Muscle layer of duodenum (tissue), 2 donors: ENCODE data around the gene DOK6.

ENCODE experiments used
- H3K27ac ChIP-seq: one replicate; pipeline ENCODE4 v1.7.0; 2013; ENCODE audit warnings: mild to moderate bottlenecking, low read length
- H3K27me3 ChIP-seq: one replicate; pipeline ENCODE4 v1.7.0; 2013; ENCODE audit warnings: low read depth, mild to moderate bottlenecking, control low read depth, low read length
- H3K36me3 ChIP-seq, 2 donors: one replicate each; pipeline ENCODE4 v1.7.0; 2013; ENCODE audit warnings: low read length in 2 of 2, control low read depth in 1 of 2, mild to moderate bottlenecking in 1 of 2; ENCODE audit not compliant: insufficient read depth in 2 of 2, control insufficient read depth in 1 of 2
- H3K4me1 ChIP-seq, 2 donors: one replicate each; pipeline ENCODE4 v1.7.0; 2013; ENCODE audit warnings: low read length in 2 of 2, mild to moderate bottlenecking in 2 of 2, control low read depth in 1 of 2, moderate library complexity in 1 of 2; ENCODE audit not compliant: insufficient read depth in 2 of 2, control insufficient read depth in 1 of 2
- H3K4me3 ChIP-seq, 2 donors: one replicate each; pipeline ENCODE4 v1.7.0; 2013; ENCODE audit warnings: low read length in 2 of 2, low read depth in 1 of 2, mild to moderate bottlenecking in 1 of 2
- H3K9me3 ChIP-seq, 2 donors: one replicate each; pipeline ENCODE4 v1.7.0; 2013; ENCODE audit warnings: low read length in 2 of 2, control low read depth in 1 of 2, mild to moderate bottlenecking in 1 of 2; ENCODE audit not compliant: control insufficient read depth in 1 of 2
- donor health status: healthy.

The DOK6 gene

DNA sequence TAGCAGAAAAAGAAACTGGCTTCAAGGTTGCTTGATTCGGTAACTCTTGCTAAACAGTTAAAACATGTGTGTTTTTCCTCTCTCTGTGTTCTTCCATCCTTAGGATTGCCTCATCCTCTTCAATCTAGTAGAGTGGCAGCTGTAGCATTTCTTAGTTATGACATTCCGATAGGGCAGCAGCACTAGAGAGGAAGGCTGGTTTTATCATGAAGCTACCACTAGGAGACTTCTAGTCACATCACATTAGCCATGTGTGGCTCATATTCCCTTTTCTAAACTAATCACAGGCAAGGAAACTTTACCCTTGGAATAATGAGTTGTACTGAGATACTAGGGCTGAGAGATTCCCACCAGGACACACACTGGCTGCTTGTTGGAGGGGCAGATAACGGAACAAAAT lies 187.6 kb downstream of the DOK6 start:
- Histone ChIP-seq H3K27ac (no peak overlapping the region), H3K36me3 (no peaks in the 10 kb centered on the region), H3K4me3 (no peak overlapping the region), H3K4me1 (no peaks in the 10 kb centered on the region), H3K9me3 (no peaks in the 10 kb centered on the region), H3K27me3 (no peaks in the 10 kb centered on the region)

DNA sequence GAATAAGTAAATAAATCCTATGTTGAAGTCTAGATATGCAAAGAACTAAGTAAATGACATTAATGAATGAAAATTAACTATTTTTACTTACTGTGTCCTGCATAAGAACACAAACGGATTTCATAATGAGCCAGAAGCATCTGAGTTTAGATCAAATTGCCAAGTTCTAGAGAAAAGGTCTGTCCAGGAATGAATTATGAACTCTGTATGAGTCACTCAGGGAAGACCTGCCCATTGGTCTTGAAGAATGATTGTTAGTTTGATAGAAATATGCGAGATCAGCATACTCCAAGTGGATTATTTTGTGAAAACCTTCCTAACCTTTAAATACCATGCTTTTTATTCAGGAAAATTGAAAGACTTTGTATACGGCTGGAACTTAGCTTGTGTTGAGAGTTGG lies 189.5 kb downstream of the DOK6 start:
- Histone ChIP-seq H3K4me1 (no peaks in the 10 kb centered on the region), H3K27ac (no peak overlapping the region), H3K4me3 (no peak overlapping the region), H3K36me3 (no peaks in the 10 kb centered on the region), H3K27me3 (no peaks in the 10 kb centered on the region), H3K9me3 (no peaks in the 10 kb centered on the region)

DNA sequence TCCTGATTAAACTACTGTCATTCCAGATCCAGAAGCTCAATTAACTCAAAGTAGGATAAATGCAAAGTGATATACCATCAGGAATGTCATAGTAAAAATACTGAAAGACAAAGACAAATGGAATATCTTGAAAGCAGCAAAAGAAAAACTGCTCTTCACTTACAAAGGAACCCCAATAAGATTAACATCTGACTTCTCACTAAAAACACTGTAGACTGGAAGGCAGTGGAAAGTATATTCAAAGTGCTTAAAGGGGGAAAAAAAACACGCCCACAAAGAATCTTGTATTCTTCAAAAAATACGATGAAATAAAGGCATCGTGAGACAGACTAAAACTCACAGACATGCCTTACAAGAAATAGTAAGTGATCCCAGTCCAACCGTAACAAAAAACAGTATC lies 195.7 kb downstream of the DOK6 start:
- no peaks in the 10 kb centered on the region for H3K36me3 ChIP-seq
- H3K27ac ChIP-seq = no peak overlapping the region
- H3K4me3 ChIP-seq = no peak overlapping the region
- no peaks in the 10 kb centered on the region for H3K4me1 ChIP-seq
- H3K27me3 ChIP-seq = no peaks in the 10 kb centered on the region
- peaks cover 2 to 3% of the 10 kb centered on the region in 2 donors for H3K9me3 ChIP-seq

DNA sequence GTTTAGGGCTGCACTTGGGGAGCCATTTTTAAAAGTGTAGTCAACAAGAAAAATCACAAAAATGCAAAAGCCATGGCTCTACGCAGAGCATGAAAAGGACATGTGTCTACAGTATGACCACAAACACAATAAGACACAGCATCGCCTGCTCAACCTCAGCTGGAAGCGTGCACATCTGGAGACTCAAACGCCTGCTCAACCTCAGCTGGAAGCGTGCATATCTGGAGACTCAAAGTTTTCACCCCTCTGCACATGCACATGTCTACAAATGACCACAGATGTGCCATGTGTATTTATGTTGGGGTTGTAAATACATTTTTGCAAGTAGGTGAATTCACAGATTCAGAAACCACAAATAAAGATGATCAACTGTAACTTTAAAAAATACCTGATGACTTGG lies 196.9 kb downstream of the DOK6 start:
- Histone ChIP-seq H3K4me1 (no peaks in the 10 kb centered on the region), H3K27ac (no peak overlapping the region), H3K9me3 (peaks cover 2 to 3% of the 10 kb centered on the region in 2 donors), H3K4me3 (no peak overlapping the region), H3K36me3 (no peaks in the 10 kb centered on the region), H3K27me3 (no peaks in the 10 kb centered on the region)

DNA sequence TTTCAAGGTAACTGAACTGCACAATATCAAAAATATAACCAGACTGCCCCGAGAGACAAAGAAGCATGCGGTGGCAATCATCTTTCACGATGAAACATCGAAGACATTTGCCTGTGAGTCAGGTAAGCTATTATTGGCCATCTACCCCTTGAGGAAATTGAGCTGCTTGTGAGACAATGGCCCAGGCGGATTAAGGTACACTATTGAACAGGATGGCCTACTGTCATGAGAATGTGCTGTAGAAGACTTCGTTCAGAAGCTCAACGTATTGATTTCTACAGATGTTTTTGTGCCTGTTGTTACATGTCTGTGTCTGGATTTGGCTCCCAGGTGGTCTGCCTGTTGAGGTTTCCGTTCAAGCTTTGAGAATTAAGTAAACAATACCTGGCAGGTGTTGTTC lies 198.7 kb downstream of the DOK6 start:
- no peaks in the 10 kb centered on the region for H3K27me3 ChIP-seq
- no peaks in the 10 kb centered on the region for H3K36me3 ChIP-seq
- H3K4me1 ChIP-seq = no peaks in the 10 kb centered on the region
- no peak overlapping the region for H3K27ac ChIP-seq
- H3K4me3 ChIP-seq = no peak overlapping the region
- peaks cover 2 to 3% of the 10 kb centered on the region in 2 donors for H3K9me3 ChIP-seq

DNA sequence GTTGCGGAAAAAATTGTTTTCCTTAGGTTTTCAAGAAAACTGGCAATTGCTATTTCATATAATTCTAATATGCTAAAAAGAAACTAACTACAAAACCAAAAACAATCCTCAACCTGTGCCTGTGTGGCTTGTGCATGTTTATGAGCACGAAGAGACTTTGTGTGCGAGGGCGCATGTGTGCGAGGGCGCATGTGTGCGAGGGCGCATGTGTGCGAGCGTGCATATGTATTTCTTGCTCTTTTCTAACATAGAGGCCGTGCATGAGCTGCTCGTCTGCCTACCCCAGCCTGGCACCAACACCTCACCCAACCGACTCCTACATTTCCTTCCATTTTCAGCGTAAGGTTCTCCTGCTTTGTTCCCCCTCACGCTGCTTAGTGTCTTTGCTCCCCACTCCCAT lies 211.6 kb downstream of the DOK6 start:
- no peaks in the 10 kb centered on the region for H3K27me3 ChIP-seq
- no peak overlapping the region for H3K27ac ChIP-seq
- no peaks in the 10 kb centered on the region for H3K4me1 ChIP-seq
- H3K36me3 ChIP-seq = no peaks in the 10 kb centered on the region
- no peaks in the 10 kb centered on the region for H3K9me3 ChIP-seq
- H3K4me3 ChIP-seq = no peak overlapping the region

DNA sequence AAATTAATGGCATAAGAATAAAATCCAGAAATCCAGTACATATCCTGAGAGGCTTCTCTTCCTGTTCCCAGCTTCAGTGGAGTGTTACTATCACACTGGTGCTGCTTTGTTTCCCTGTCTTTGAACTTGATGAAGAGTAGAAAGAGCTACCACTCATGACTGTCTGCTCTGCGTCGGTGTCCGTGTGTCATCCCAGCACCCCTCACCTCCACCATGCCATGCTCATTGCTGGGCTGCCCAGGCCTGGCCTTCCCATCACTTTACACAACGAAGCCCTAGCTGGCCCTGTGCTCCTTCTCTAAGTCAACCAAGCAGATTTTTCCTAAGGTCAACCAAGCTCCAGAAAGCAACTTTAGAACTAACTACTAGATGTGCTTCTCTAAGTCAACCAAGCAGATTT lies 215.4 kb downstream of the DOK6 start:
- Histone ChIP-seq H3K36me3 (no peaks in the 10 kb centered on the region), H3K9me3 (no peaks in the 10 kb centered on the region), H3K27me3 (no peaks in the 10 kb centered on the region), H3K4me3 (no peak overlapping the region), H3K4me1 (no peaks in the 10 kb centered on the region), H3K27ac (no peak overlapping the region)

DNA sequence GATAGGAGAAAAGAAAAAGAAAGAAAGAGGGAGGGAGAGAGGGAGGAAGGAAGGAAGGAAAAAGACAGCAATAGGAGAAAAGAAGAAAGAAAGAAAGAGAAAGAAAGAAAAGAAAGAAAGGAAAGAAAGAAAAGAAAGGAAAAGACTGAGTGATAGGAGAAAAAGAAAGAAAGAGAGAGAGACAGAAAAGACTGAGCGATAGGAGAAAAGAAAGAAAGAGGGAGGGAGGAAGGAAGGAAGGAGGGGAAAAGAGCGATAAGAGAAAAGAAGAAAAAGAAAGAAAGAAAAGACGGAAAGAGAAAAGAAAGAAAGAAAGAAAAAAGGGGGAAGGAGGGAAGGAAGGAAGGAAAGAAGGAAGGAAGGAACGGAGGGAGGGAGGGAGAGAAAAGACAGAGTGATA lies 216.7 kb downstream of the DOK6 start:
- H3K27me3 ChIP-seq = no peaks in the 10 kb centered on the region
- H3K36me3 ChIP-seq = no peaks in the 10 kb centered on the region
- H3K9me3 ChIP-seq = no peaks in the 10 kb centered on the region
- no peak overlapping the region for H3K27ac ChIP-seq
- H3K4me1 ChIP-seq = no peaks in the 10 kb centered on the region
- H3K4me3 ChIP-seq = no peak overlapping the region

DNA sequence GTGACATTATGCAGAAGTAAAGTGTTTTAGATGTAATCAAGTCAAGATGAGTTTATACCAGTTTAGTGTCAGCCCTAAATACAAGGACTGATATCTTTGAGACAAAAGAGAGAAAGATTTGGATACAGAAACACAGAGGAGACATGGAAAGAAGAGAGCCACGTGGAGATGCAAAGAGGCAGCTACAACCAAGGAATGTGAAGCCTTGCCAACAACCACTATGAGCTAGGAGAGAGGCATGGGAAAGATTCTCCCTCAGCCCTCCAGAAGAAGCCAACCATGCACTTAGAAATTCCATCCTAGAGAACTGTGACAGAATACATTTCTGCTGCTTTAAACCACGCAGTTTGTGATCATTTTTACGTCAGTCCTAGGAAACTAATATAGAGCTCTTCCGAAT lies 217.2 kb downstream of the DOK6 start:
- H3K4me1 ChIP-seq = no peaks in the 10 kb centered on the region
- H3K27me3 ChIP-seq = no peaks in the 10 kb centered on the region
- no peak overlapping the region for H3K4me3 ChIP-seq
- no peaks in the 10 kb centered on the region for H3K36me3 ChIP-seq
- no peaks in the 10 kb centered on the region for H3K9me3 ChIP-seq
- H3K27ac ChIP-seq = no peak overlapping the region

DNA sequence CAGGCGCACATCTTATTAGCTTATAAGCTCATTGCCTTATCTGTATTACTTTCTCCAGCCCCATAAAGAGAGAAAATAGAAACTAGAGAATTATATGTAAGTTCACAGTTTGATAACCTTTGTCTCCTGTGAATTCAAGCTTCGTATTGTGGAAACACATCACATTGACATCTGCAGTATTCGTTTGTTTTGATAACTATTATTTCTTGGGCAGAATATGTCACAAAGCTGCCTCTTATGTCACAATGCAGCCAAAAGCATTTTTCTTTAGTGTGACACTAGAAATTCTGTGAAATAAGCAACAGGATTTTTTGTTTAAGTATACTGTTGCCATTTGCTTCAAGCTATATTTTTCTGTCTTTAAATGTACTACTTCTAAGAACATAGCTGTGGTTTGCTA lies 221.5 kb downstream of the DOK6 start:
- H3K9me3 ChIP-seq = no peaks in the 10 kb centered on the region
- H3K4me3 ChIP-seq = no peak overlapping the region
- H3K27me3 ChIP-seq = no peaks in the 10 kb centered on the region
- no peaks in the 10 kb centered on the region for H3K36me3 ChIP-seq
- no peaks in the 10 kb centered on the region for H3K4me1 ChIP-seq
- H3K27ac ChIP-seq = no peak overlapping the region

DNA sequence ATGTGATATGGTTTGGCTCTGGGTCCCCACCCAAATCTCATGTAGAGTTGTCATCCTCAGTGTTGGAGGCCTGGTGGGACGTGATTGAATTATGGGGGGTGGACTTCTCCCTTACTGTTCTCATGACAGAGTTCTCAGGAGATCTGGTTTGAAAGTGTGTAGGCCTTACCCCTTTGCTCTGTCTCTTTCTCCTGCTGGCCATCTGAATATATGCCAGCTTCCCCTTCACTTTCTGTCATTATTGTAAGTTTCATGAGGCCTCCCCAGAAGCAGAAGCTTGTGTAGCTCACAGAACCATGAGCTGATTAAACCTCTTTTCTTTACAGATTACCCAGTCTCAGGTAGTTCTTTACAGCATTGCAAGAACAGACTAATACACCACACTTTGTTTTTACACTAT lies 222.3 kb downstream of the DOK6 start:
- Histone ChIP-seq H3K4me1 (no peaks in the 10 kb centered on the region), H3K4me3 (no peak overlapping the region), H3K9me3 (no peaks in the 10 kb centered on the region), H3K36me3 (no peaks in the 10 kb centered on the region), H3K27me3 (no peaks in the 10 kb centered on the region), H3K27ac (no peak overlapping the region)

DNA sequence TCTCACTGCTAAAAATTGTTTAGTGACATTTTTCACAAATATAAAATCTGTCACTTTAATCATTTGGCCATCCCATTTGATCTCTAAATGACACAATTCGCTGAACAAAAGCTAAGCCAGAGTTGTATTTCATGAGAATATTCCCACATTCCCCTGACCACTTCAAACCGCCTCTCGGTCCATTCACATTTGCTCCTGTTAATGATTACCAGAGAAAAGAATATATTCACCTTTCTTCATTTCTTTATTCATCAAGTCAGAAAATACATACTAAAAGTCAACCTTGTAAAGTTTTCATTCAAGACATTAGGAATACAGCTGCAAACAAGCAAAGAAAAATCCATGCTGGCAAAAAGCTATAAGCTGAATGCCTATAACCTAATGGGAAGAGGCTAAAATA lies 225.5 kb downstream of the DOK6 start:
- Histone ChIP-seq H3K9me3 (no peaks in the 10 kb centered on the region), H3K4me1 (no peaks in the 10 kb centered on the region), H3K4me3 (no peak overlapping the region)

More for the DNA sequence above, 225.5 kb downstream of the DOK6 start:
- H3K36me3 ChIP-seq = no peaks in the 10 kb centered on the region
- H3K27ac ChIP-seq = no peak overlapping the region
- H3K27me3 ChIP-seq = no peaks in the 10 kb centered on the region
